ENCODE data around the gene MATN1. TPM values are rescaled to one million over a fixed set of nuclear protein-coding genes. Genes with fewer than 3 reads are reported as not detected.

The MATN1 gene
- total and polyA plus RNA-seq, 4 donors: 0.19 TPM; not detected in 3

- Histone ChIP-seq H3K27me3 (ENCODE audit: control insufficient read depth in 4 of 4, insufficient read depth in 4 of 4, low read length in 3 of 4) (no peaks in the 10 kb centered on the region), H3K36me3 (ENCODE audit: control insufficient read depth in 4 of 4, insufficient read depth in 3 of 4, low read depth in 1 of 4, low read length in 3 of 4) (no peaks in the 10 kb centered on the region), H3K4me1 (ENCODE audit: control insufficient read depth in 4 of 4, insufficient read depth in 4 of 4, low read length in 3 of 4) (peaks cover 0 to 9% (median 4%) of the 10 kb centered on the region in 4 donors), H3K9ac (ENCODE audit: low read depth in 1 of 2, low read length in 2 of 2) (no peak overlapping the region), H3K9me3 (ENCODE audit: control insufficient read depth in 4 of 4, low read length in 3 of 4) (peaks cover 0 to 4% (median 0%) of the 10 kb centered on the region in 4 donors), H3K4me3 (ENCODE audit: low read depth in 1 of 3, low read length in 3 of 3) (no peak overlapping the region), H3K27ac (ENCODE audit: low read depth in 1 of 2, low read length in 2 of 2) (no peak overlapping the region)
- TF ChIP-seq GABPA (IDR thresholded peaks at IDR 0.05 in 1 of 2, conservative IDR thresholded peaks at IDR 0.05 in 1 of 2) (no peak), FOXA2 (IDR thresholded peaks at IDR 0.05) (no peak), RAD21 (IDR thresholded peaks at IDR 0.05) (no peak), YY1 (IDR thresholded peaks at IDR 0.05) (no peak), NR2F2 (IDR thresholded peaks at IDR 0.05) (no peak), ZBTB33 (IDR thresholded peaks at IDR 0.05) (no peak), HNF4G (IDR thresholded peaks at IDR 0.05) (no peak), HNF4A (conservative IDR thresholded peaks at IDR 0.05) (no peak), FOXA1 (IDR thresholded peaks at IDR 0.05) (no peak)
- 97% methylated on average over 8 of the region's 8 CpGs for WGBS
- DNase-seq (ENCODE audit: low spot score): no peak
Measured at GRCh38 chr1:30716646-30717045, 6.7 kb downstream of the MATN1 start.

GRCh38 chr1:30715886-30716285 is 7.5 kb downstream of the MATN1 start:
- TF ChIP-seq SP1 (IDR thresholded peaks at IDR 0.05) (no peak), RXRA (IDR thresholded peaks at IDR 0.05) (no peak), HNF4A (conservative IDR thresholded peaks at IDR 0.05) (no peak), HNF4G (IDR thresholded peaks at IDR 0.05) (no peak), TAF1 (conservative IDR thresholded peaks at IDR 0.05) (no peak), ZBTB33 (IDR thresholded peaks at IDR 0.05) (no peak), REST (IDR thresholded peaks at IDR 0.05) (no peak), NR2F2 (IDR thresholded peaks at IDR 0.05) (no peak), GABPA (IDR thresholded peaks at IDR 0.05 in 1 of 2, conservative IDR thresholded peaks at IDR 0.05 in 1 of 2) (no peak), FOXA1 (IDR thresholded peaks at IDR 0.05) (no peak), MAX (IDR thresholded peaks at IDR 0.05) (no peak), ATF3 (IDR thresholded peaks at IDR 0.05) (no peak)
- peaks cover 0 to 4% (median 0%) of the 10 kb centered on the region in 4 donors for H3K9me3 ChIP-seq (ENCODE audit: control insufficient read depth in 4 of 4, low read length in 3 of 4)
- no peaks in the 10 kb centered on the region for H3K36me3 ChIP-seq (ENCODE audit: control insufficient read depth in 4 of 4, insufficient read depth in 3 of 4, low read depth in 1 of 4, low read length in 3 of 4)
- H3K4me3 ChIP-seq (ENCODE audit: low read depth in 1 of 3, low read length in 3 of 3): no peak overlapping the region
- no peak overlapping the region for H3K27ac ChIP-seq (ENCODE audit: low read depth in 1 of 2, low read length in 2 of 2)
- DNase-seq (ENCODE audit: low spot score): no peak
- no peaks in the 10 kb centered on the region for H3K27me3 ChIP-seq (ENCODE audit: control insufficient read depth in 4 of 4, insufficient read depth in 4 of 4, low read length in 3 of 4)
- 97% methylated on average over 11 of the region's 11 CpGs for WGBS
- H3K4me1 ChIP-seq (ENCODE audit: control insufficient read depth in 4 of 4, insufficient read depth in 4 of 4, low read length in 3 of 4): peaks cover 0 to 9% (median 4%) of the 10 kb centered on the region in 4 donors
- no peak overlapping the region for H3K9ac ChIP-seq (ENCODE audit: low read depth in 1 of 2, low read length in 2 of 2)
